ENCODE measurements around the gene DARS1. TPM values are rescaled to one million over a fixed set of nuclear protein-coding genes. Genes with fewer than 3 reads are reported as not detected.

DARS1 gene
- total and polyA plus RNA-seq, 3 donors from 2014 or later, result 32.3 to 45.7 (median 39.5) TPM

DNA sequence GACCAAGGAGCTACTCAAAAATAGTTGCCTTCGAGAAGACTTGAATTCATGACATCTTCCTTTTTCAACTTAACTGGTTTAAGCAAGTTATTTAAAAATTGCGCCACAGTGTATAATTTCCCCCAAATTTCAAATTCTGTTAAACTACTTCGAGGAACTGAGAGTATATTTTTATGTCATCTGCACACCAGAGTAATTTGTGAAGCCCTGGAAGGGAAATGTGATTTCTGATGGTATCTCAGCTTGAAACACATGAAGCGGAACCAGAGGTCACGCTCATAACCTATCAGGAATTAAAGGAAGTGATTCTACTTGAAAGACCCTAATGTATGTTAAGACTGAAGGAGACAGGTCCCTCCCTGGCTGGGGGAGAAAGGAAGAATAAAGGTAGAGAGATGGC lies 33.9 kb upstream of the DARS1 start:
- intact Hi-C loops (cut with DNase I; ENCODE audit: low total_unique reads), result no loop called here
- no peaks in the 10 kb centered on the region for H3K4me1 ChIP-seq
- H3K27me3 ChIP-seq, result no peaks in the 10 kb centered on the region
- no peaks in the 10 kb centered on the region for H3K9me3 ChIP-seq
- no peak overlapping the region for H3K4me3 ChIP-seq
- H3K36me3 ChIP-seq (ENCODE audit: low read depth, missing control alignments), result no peaks in the 10 kb centered on the region
- WGBS, 2 donors, result 81 to 85% methylated on average over 5 of the region's 5 CpGs
- no peak for TF ChIP-seq POLR2A (IDR thresholded peaks at IDR 0.05)
- TF ChIP-seq, protein P1, sequence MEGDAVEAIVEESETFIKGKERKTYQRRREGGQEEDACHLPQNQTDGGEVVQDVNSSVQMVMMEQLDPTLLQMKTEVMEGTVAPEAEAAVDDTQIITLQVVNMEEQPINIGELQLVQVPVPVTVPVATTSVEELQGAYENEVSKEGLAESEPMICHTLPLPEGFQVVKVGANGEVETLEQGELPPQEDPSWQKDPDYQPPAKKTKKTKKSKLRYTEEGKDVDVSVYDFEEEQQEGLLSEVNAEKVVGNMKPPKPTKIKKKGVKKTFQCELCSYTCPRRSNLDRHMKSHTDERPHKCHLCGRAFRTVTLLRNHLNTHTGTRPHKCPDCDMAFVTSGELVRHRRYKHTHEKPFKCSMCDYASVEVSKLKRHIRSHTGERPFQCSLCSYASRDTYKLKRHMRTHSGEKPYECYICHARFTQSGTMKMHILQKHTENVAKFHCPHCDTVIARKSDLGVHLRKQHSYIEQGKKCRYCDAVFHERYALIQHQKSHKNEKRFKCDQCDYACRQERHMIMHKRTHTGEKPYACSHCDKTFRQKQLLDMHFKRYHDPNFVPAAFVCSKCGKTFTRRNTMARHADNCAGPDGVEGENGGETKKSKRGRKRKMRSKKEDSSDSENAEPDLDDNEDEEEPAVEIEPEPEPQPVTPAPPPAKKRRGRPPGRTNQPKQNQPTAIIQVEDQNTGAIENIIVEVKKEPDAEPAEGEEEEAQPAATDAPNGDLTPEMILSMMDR (IDR thresholded peaks at IDR 0.05), result no peak
- no peak overlapping the region for H3K27ac ChIP-seq
- DNase-seq, result no peak

DNA sequence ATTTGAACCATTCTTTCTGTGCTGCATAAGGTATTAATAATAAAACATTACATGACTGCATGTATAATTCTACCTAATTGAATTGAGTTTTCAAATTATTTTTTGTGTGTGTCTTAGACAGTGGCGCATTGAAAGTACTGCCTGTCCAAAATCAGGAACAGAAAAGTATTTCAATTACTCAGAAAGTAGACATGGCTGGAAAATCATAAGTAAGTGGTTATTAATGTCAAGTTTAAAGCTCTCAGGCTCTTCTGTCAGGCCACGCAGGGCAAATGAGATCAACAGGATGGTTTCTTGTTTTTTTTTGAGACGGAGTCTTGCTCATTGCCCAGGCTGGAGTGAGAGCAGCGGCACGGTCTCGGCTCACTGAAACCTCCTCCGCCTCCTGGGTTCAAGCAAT lies 32.4 kb upstream of the DARS1 start:
- H3K27me3 ChIP-seq, result no peaks in the 10 kb centered on the region
- no peaks in the 10 kb centered on the region for H3K36me3 ChIP-seq (ENCODE audit: low read depth, missing control alignments)
- H3K27ac ChIP-seq, result no peak overlapping the region
- WGBS, 2 donors, result 93 to 96% methylated on average over 7 of the region's 7 CpGs
- TF ChIP-seq, protein P1 (IDR thresholded peaks at IDR 0.05), result no peak
- no peak for TF ChIP-seq POLR2A (IDR thresholded peaks at IDR 0.05)
- no peak for DNase-seq
- H3K9me3 ChIP-seq, result no peaks in the 10 kb centered on the region
- no peak overlapping the region for H3K4me3 ChIP-seq
- H3K4me1 ChIP-seq, result no peaks in the 10 kb centered on the region
- intact Hi-C loops (cut with DNase I; ENCODE audit: low total_unique reads), result no loop called here

DNA sequence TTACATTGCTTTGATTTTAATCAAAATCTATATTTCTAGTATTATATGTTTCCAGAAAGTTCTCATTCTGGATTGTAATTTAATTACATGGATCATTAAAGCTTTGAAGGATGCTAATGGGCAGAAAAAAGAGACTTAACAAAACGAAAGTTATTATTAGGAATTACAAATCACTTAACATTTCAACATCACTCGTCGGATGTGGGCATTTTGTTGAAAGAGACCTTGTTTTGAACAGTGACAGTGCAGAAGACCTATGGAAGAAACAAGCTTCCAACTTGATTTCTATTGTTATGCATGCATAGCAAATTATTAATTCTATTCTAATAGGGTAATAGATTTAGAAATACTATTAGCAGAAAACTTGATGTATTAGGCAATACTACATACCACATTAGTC lies 31.4 kb upstream of the DARS1 start:
- Histone ChIP-seq H3K27me3 (no peaks in the 10 kb centered on the region), H3K4me1 (no peaks in the 10 kb centered on the region), H3K9me3 (no peaks in the 10 kb centered on the region), H3K27ac (no peak overlapping the region), H3K36me3 (ENCODE audit: low read depth, missing control alignments) (no peaks in the 10 kb centered on the region), H3K4me3 (no peak overlapping the region)
- WGBS, 2 donors, result 81 to 88% methylated on average over 3 of the region's 3 CpGs
- no peak for DNase-seq
- intact Hi-C loops (cut with DNase I; ENCODE audit: low total_unique reads), result no loop called here
- TF ChIP-seq POLR2A (IDR thresholded peaks at IDR 0.05), result no peak
- TF ChIP-seq, protein P1 (IDR thresholded peaks at IDR 0.05), result no peak

DNA sequence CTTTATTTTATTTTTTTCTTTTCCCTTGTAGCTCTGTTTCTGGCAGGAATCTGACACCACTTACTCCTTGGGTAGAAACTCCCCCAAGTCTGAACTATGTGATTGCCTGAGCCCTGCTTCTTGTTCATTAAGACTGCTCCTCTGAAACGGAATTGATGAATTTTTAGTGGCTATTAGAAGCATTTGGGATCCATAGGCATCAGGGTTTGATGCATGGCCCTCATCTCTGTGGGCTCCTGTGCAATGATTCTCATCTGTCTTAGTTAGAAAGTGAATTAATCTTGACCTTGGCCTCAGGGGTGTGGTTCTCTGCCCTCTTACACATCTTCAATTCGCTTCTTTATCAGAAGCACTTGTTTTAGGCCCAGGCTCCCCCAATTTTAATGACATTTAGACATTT lies 31.0 kb upstream of the DARS1 start:
- no peak for DNase-seq
- intact Hi-C loops (cut with DNase I; ENCODE audit: low total_unique reads), result no loop called here
- Histone ChIP-seq H3K27me3 (no peaks in the 10 kb centered on the region), H3K4me1 (no peaks in the 10 kb centered on the region), H3K9me3 (no peaks in the 10 kb centered on the region), H3K4me3 (no peak overlapping the region), H3K36me3 (ENCODE audit: low read depth, missing control alignments) (no peaks in the 10 kb centered on the region), H3K27ac (no peak overlapping the region)
- TF ChIP-seq POLR2A (IDR thresholded peaks at IDR 0.05), result no peak
- TF ChIP-seq, protein P1 (IDR thresholded peaks at IDR 0.05), result no peak
- WGBS, 2 donors, result 64 to 70% methylated on average over 2 of the region's 2 CpGs

DNA sequence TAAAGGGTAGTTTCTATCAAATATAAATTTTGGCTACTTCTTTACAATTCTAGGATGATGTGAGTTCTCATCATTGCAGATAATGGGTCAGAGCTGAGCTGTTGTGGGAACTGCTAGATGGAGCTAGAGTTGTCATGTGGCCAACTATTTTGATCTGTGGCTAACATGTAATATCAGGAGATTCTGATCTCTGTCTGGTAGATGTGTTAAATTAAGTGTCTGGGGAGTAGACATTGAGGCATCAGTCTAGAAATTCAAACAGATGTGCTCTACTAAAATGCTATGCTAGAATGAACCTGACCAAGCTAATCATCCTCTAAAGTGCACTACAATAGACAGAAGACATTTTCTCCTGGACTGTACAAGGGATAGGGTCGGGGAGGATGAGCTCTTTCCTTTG lies 30.3 kb upstream of the DARS1 start:
- no peak overlapping the region for H3K4me3 ChIP-seq
- no peak for DNase-seq
- H3K27me3 ChIP-seq, result no peaks in the 10 kb centered on the region
- TF ChIP-seq, protein P1 (IDR thresholded peaks at IDR 0.05), result no peak
- TF ChIP-seq POLR2A (IDR thresholded peaks at IDR 0.05), result no peak
- intact Hi-C loops (cut with DNase I; ENCODE audit: low total_unique reads), result no loop called here
- H3K4me1 ChIP-seq, result no peaks in the 10 kb centered on the region
- H3K9me3 ChIP-seq, result no peaks in the 10 kb centered on the region
- H3K36me3 ChIP-seq (ENCODE audit: low read depth, missing control alignments), result no peaks in the 10 kb centered on the region
- H3K27ac ChIP-seq, result no peak overlapping the region
- WGBS, 2 donors, result 75 to 77% methylated on average over 1 of the region's 1 CpG
